GM10266 (cell line): ENCODE results near the gene MARS1.

Source experiments
- DNase-seq: peaks from one replicate; pipeline ENCODE4 v3.0.0; 2012; ENCODE audit errors: extremely low spot score
- TF ChIP-seq, protein P1 (sequence below): IDR thresholded peaks from 2 replicates; pipeline ENCODE4 v1.5.1; 2012; ENCODE audit warnings: mild to moderate bottlenecking, low read depth; ENCODE audit not compliant: control insufficient read depth, insufficient read depth; ENCODE audit errors: missing control alignments

Gene MARS1

DNA sequence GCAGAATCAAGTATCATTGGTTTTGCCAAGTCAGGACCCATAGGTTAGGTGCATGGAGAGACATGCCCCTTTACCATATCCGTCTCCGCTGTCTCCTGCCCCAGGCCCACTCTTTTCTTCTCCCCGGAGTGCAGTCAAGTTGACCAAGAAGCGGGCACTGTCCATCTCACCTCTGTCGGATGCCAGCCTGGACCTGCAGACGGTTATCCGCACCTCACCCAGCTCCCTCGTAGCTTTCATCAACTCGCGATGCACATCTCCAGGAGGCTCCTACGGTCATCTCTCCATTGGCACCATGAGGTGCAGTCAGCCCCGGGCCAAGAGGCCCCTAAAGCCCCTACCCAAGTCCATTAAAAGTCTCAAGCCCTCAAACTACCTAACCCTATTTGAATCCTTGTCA lies 23.3 kb upstream of the MARS1 start:
- TF ChIP-seq, protein P1, sequence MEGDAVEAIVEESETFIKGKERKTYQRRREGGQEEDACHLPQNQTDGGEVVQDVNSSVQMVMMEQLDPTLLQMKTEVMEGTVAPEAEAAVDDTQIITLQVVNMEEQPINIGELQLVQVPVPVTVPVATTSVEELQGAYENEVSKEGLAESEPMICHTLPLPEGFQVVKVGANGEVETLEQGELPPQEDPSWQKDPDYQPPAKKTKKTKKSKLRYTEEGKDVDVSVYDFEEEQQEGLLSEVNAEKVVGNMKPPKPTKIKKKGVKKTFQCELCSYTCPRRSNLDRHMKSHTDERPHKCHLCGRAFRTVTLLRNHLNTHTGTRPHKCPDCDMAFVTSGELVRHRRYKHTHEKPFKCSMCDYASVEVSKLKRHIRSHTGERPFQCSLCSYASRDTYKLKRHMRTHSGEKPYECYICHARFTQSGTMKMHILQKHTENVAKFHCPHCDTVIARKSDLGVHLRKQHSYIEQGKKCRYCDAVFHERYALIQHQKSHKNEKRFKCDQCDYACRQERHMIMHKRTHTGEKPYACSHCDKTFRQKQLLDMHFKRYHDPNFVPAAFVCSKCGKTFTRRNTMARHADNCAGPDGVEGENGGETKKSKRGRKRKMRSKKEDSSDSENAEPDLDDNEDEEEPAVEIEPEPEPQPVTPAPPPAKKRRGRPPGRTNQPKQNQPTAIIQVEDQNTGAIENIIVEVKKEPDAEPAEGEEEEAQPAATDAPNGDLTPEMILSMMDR = no peak
- no peak for DNase-seq

DNA sequence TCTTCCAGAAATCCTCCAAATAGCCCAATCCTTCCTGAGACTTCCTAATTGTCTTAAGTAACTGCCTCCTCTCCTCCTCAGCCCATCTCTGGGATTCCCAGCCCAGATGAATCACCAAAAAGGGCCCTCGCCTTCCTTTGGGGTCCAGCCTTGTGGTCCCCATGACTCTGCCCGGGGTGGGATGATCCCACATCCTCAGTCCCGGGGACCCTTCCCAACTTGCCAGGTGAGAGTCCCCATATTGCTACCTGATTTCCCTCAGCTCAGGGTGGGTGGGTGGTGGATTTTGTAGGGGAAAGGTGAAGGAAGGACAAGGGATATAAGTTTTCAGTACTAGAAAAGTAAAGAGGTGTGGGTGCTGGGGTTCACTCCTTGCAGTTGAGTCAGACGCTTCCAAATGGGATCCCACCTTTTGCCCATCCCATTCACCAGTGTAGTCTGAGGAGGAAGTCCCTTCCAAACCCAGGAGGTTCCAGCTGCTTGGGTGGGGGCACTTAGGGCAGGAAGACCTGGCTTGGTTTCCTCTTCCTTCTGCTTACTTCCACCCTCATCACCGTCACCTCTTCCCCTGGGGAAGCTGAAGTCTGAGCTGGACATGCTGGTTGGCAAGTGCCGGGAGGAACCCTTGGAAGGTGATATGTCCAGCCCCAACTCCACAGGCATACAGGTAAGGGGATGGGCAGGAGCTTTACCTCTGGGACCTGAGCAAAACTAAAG lies 22.7 kb upstream of the MARS1 start:
- TF ChIP-seq, protein P1 = no peak
- no peak for DNase-seq

DNA sequence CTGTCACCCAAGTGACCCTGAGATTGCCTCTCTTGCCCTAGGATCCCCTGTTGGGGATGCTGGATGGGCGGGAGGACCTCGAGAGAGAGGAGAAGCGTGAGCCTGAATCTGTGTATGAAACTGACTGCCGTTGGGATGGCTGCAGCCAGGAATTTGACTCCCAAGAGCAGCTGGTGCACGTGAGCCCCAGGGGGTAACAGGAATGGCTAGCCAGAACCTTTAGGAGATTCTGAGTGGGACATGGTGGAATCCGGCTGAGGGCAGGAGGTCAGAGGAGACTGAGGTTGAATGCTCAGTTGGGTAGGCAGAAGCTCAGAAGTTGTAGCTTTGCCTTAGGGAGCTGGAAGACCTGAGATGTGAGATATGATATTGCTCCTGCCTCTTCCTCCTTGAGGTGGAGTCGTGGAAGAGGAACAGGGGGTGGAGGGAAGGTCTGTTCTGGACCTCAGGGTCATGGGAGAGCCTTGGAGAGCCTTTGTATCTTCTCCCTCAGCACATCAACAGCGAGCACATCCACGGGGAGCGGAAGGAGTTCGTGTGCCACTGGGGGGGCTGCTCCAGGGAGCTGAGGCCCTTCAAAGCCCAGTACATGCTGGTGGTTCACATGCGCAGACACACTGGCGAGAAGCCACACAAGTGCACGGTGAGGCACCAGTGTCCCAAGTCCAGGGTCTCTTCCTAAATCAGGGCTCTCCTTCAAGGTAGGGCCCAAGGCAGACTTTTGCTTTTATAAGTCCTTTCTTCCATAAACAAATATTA lies 21.9 kb upstream of the MARS1 start:
- DNase-seq = no peak
- TF ChIP-seq, protein P1 = no peak

DNA sequence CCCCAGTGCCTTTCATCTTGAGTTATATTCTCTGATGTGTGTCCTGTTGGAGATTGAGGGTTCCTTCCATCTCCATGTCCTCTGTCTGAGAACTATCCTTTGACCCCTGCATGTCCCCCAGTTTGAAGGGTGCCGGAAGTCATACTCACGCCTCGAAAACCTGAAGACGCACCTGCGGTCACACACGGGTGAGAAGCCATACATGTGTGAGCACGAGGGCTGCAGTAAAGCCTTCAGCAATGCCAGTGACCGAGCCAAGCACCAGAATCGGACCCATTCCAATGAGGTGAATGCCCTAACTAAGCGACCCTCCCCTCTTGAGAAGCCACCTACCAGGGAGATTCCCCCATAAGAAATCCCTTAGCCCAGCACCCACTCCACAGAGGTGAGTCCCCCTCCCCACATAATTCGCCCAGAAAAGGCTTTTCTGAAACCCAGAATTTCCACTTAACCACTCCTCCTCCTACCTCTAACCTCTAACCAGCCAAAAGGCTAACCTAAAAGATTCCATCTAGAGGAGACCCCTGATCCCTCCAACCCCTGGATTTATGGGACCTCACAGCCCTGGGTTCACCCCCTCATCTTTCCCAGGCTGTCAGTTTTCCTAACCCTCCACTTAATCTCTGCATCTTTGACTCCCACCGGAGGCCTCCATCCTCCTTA lies 20.5 kb upstream of the MARS1 start:
- TF ChIP-seq, protein P1 = no peak
- no peak for DNase-seq

DNA sequence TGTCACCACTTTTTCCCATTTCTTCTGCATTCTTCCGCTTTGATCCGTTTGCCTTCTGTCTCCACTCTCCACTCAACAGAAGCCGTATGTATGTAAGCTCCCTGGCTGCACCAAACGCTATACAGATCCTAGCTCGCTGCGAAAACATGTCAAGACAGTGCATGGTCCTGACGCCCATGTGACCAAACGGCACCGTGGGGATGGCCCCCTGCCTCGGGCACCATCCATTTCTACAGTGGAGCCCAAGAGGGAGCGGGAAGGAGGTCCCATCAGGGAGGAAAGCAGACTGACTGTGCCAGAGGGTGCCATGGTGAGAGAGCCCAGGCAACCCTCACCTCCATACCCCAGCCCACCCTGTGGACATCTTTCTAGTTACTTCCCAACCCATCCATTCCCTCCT lies 20.0 kb upstream of the MARS1 start:
- no peak for DNase-seq
- TF ChIP-seq, protein P1 = no peak

DNA sequence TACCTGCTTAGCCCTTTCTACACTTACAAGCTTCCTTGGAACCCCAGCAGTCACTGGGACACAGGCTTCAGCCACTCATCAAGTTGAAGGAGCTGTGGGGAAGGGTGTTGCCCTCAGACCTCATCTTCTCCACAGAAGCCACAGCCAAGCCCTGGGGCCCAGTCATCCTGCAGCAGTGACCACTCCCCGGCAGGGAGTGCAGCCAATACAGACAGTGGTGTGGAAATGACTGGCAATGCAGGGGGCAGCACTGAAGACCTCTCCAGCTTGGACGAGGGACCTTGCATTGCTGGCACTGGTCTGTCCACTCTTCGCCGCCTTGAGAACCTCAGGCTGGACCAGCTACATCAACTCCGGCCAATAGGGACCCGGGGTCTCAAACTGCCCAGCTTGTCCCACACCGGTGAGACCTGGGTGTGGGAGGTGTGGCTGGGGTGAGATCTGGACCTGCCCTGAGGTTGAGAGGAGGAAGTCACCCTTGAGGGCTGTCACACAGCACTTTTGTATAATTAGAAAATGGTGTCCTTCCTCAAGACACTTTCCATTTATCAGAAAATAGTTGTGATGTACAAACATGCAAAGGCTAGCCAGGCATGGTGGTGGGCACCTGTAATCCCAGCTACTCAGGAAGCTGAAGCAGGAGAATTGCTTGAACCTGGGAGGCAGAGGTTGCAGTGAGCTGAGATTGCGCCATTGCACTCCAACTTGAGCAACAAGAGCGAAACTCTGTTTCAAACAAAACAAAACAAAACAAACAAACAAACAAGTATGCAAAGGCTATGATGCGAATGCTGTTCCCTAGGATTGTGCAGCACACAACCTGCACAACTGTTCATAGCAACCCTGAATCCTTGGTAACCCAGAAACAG lies 18.3 kb upstream of the MARS1 start:
- no peak for DNase-seq
- TF ChIP-seq, protein P1 = no peak
